ENCODE results near the gene SLC25A25.
"Not testable (repeated sequence)": the region's sequence is repeated elsewhere in the genome, so short reads cannot be mapped to it uniquely, and the experiment has no call there.

The SLC25A25 gene

GRCh38 chr9:128098297-128099230 lies 30.5 kb downstream of the SLC25A25 start:
- peak; percentile 47 for DNase-seq

- no peak for DNase-seq
These were observed 31.3 kb downstream of the SLC25A25 start for GRCh38 chr9:128099231-128099931.

DNA sequence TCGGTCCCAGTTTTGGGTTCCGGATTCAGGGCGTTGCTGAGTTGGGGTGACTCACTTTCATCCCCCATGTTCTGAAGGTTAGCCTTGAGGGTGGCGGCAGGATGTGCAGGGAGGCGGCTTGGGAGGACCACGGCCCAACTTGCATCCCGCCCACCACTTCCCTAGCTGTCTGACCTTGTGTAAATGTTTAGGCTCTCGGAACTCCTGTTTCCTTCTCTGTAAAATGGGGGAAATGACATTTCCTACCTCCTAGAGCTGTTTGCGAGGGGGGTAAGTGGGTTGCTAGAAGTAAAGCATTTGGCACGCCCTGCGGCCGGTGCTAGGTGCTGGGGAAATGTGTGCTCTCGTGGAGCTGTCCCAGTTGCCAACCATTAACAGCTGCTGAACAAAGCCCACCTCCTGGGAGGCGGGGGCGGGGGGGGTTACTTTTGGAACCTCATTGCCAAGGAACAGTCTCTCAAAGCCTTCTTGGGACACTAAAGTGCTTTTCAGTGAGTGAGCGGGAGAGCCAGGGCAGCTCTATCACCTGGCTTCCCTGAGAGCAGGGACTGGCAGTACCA lies 32.0 kb downstream of the SLC25A25 start:
- no peak for DNase-seq

DNA sequence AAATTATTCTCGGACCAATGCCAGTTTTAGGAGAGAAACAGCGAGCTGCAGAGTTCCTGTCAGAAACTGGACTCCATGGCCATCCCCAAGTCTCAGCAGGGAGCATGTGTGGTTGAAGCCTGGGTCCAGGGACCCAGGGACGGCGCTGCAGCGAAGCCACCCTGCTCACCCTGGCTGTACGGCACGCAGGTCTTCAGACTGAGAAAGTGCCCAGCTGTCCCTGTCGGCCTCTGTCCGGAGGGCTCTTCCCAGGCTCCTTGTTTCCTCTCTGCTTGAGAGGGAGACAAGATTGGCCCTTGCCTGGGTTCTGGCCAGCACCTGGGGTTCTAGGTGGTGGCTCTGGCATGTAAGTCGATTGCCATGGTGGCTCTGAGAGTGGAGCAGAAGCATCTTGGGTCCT lies 32.5 kb downstream of the SLC25A25 start:
- no peak for DNase-seq

DNA sequence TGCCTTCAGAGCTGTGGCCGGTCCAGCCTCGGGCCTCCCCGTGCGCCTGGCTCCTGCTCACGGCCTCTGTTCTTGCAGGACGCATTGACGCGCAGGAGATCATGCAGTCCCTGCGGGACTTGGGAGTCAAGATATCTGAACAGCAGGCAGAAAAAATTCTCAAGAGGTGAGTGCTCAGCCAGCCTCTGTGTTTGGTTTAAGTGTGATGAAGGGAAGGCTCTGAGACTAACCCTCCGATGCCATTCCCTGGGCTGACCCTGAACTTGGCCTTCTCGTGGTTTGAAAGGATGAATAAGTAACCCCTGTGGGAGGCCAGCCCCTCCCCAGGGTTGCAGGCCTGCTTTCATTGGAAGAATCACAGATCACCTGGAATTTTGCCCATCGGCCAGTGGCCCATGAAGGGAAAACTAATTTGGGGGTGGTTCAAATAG lies 33.2 kb downstream of the SLC25A25 start:
- DNase-seq, result no peak

GRCh38 chr9:128101690-128102089 lies 33.7 kb downstream of the SLC25A25 start:
- DNase-seq, result no peak

DNA sequence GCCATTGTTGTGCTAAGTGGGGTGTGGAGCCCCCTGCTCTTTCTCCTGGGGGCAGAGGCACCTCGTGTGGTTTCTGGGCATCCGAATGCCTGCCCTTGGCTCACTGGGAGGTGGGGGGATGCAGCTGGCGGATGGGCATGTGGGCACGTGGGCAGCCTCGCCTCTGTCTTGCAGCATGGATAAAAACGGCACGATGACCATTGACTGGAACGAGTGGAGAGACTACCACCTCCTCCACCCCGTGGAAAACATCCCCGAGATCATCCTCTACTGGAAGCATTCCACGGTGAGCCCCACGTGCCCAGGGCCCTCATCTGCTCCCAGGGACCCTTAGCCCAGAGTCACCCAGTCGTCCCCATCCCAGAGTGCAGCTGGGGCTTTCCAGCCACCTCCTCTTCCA lies 34.2 kb downstream of the SLC25A25 start:
- DNase-seq, result no peak

DNA sequence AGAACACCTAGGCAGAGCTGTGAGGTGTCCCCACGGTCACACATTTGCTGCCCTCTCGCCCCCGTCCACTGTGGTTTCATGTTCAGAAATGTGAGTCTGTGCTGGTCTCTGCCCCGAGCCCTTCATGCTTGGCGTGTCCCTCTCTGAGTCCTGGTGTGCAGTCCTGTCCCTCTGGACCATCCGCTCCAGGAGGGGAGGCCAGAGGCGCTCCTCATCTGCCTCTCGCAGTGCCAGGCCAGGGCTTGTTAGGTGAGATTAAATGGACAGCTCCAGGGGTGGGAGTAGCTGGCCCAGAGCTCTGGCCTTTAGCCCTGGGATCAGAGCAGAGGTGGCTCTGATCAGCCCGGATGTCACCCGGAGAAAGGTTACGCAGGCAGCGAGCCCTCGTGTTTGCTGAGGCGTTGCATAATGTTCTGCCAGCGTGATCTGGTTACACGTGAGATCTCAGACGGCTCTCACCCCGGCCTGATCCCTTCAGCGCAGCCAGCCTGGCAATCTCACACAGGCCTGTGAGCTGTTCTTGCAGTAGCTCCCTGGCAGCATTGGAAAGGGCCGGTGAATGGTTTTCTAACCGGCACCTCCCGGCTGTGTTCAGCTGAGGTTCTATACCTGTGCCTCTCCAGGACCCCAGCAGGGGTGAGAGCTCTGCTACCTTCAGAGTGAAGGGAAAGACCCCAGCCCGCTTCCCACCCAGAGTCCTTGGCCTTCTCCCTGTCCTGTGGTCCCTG lies 35.0 kb downstream of the SLC25A25 start:
- DNase-seq, result no peak

DNA sequence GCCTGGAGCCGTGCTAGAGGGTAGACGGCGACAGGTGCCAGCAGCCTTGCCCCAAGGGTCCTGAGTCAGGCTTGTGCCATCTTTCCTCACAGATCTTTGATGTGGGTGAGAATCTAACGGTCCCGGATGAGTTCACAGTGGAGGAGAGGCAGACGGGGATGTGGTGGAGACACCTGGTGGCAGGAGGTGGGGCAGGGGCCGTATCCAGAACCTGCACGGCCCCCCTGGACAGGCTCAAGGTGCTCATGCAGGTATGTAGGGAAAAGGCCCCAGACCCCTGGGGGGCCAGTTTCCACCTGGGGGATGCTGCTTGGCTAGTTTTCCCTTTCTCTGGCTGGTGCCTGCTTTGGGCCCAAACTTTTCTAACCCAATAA lies 35.5 kb downstream of the SLC25A25 start:
- DNase-seq, result peak; percentile 33

- DNase-seq, result no peak
These were observed 36.2 kb downstream of the SLC25A25 start for GRCh38 chr9:128104171-128104618.

DNA sequence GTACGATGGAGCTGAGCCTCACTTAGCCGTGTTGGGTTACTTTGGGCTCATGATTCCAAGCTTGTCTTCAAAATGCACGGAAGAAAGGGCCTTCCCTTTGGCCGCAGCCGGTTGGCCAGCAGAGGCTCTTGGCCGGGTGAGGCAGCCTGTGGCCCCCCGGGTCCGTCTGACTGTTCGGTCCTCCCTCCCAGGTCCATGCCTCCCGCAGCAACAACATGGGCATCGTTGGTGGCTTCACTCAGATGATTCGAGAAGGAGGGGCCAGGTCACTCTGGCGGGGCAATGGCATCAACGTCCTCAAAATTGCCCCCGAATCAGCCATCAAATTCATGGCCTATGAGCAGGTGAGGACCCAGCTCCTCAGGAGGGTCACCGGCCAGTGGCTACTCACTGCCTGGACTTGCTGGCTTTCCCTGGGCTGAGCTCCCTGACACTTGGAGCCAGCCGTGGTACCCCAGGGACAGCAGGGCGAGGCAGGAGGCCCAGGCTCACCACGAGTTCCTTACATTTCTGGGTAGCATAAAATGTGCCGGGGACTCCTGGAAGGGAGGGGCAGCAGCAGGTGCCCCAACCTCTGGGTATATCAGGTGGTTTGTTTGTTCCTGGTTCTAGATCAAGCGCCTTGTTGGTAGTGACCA lies 37.6 kb downstream of the SLC25A25 start:
- no peak for DNase-seq

GRCh38 chr9:128106181-128106939 lies 38.3 kb downstream of the SLC25A25 start:
- DNase-seq, result no peak

GRCh38 chr9:128106940-128107467 lies 39.0 kb downstream of the SLC25A25 start:
- no peak for DNase-seq

DNA sequence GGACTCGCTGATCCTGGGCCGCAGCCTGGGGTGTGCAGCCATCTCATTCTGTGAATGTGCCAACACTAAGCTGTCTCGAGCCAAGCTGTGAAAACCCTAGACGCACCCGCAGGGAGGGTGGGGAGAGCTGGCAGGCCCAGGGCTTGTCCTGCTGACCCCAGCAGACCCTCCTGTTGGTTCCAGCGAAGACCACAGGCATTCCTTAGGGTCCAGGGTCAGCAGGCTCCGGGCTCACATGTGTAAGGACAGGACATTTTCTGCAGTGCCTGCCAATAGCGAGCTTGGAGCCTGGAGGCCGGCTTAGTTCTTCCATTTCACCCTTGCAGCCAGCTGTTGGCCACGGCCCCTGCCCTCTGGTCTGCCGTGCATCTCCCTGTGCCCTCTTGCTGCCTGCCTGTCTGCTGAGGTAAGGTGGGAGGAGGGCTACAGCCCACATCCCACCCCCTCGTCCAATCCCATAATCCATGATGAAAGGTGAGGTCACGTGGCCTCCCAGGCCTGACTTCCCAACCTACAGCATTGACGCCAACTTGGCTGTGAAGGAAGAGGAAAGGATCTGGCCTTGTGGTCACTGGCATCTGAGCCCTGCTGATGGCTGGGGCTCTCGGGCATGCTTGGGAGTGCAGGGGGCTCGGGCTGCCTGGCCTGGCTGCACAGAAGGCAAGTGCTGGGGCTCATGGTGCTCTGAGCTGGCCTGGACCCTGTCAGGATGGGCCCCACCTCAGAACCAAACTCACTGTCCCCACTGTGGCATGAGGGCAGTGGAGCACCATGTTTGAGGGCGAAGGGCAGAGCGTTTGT lies 39.6 kb downstream of the SLC25A25 start:
- DNase-seq, result no peak

- DNase-seq, result no peak
These were observed 40.4 kb downstream of the SLC25A25 start for GRCh38 chr9:128108269-128109049.

DNA sequence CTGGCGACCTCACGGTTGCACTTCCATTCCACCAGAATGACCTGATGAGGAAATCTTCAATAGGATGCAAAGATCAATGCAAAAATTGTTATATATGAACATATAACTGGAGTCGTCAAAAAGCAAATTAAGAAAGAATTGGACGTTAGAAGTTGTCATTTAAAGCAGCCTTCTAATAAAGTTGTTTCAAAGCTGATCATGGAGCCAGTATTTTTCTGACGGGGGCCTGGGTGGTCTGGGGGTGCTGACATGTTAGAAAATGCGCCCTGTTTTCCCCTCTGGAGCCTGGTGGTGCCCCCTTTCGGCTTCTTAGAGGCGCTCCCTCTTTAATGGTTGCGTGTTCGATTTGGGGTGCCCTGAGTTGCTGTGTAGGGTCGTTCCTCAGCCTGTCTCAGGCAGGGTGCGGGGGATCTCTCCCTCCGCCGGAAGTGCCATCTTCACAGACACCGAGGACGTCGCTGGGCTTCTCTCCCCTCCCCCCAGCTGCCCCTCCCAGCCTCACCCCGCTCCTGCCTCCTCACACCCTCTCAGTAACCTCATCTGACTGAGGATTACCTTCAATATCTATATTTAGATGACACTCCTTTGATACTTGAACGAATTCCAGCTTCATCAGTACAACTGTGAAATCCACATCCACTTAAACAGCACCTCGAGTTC lies 41.1 kb downstream of the SLC25A25 start:
- DNase-seq, result no peak

DNA sequence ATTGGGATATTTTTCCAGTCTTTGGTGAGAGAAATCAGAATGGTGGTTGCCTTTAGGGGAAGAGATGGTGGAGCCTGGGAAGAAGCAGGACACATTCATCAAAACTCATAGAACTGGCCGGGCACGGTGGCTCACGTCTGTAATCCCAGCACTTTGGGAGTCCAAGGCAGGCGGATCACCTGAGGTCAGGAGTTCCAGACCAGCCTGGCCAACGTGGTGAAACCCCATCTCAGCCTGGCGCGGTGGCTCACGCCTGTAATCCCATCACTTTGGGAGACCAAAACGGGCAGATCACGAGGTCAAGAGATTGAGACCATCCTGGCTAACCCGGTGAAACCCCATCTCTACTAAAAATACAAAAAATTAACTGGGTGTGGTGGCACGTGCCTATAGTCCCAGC lies 43.7 kb downstream of the SLC25A25 start:
- DNase-seq, result not testable (repeated sequence)

GRCh38 chr9:128113526-128114325 lies 45.7 kb downstream of the SLC25A25 start:
- no peak for DNase-seq
